GM19351 (cell line): ENCODE results near the gene CTNNA3.
"Not testable (repeated sequence)": the region's sequence is repeated elsewhere in the genome, so short reads cannot be mapped to it uniquely, and the experiment has no call there.

Source experiments
- ATAC-seq: cut with Tn5 transposase; IDR thresholded peaks from one replicate; pipeline ENCODE4 v1.9.1; 2021; ENCODE audit warnings: mild to moderate bottlenecking, moderate library complexity; ENCODE audit not compliant: unreplicated experiment

CTNNA3 gene

DNA sequence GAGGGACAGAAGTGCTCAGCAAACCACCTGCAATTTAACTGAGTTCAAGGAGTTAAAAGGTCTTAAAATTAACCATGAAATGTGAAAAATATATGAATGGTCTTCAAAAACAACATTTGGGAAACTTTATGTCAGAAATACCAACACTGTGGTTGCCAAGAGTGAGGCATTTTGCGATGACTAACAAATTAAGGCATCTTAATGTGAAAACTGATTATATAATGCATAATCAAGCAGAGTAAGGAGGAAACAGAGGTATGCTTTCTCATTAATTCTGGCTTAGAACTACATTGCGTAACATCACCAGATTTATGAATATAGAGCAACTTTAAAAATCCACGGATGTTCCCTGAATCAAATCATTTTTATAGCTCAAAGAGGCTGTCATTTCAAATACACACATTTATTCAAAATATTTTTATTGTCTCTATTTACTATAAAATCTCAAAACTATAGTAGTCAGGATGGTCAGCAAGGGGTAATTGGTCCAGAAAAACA is 434.6 kb downstream of the CTNNA3 start:
- no peak for ATAC-seq

DNA sequence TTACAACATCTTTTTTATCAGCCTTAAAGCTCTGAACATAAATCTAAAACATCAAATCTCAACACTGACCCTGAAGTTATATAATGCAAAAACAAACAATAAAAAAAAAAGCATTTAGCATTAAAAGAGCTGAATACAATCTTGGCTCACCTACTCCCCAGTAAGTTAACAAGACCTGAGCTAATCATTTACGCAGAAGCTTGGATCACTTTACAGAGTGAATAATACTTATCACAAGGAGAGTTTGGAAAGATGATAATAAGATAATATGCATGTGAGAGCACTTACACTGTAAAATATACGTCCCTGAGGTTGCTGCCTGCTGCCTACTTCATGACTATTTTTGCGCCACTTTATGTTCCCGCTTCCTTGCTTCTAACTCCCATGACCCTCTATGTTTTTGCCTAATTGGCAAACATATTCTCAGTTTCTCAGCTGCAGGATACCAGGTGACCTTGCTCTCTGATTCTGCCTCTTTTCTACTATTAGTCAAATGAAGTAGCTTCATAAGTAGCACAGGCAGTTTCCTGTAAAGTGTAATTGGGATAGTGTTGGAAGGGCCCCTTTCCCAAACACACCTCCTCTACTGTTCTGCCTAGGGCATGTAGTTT is 436.6 kb downstream of the CTNNA3 start:
- no peak for ATAC-seq

DNA sequence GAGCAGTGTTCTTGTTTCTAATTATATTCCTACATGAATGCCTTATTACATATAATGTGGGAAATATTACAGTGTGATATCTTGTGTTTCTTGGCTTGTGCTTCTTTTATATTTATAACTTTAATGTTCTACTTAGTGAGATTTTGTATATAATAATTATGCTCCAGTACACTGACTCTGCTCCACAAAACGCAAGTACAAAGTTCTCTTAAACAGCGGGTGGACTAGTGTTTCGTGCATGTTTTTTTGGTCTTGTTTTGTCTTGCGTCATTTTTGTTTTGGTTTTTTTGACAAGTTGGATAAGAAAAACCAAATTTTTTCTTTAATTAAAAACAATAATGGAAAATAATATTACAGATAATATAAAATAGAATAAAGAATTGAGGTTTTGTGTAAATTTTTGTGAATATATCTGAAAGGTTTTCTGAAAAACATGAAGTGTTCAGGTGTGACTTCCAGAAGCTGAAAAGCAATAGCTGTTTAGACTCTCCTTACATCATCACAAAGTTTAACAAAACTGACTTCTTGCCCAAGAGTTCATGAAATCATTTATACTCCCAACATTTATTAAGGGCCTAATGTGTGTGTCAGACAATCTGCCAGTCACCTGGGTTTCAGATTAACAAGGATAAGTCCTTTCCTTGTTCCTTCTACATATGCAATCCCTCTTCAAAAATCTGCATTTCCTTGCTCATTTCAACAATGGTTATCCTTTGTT is 438.4 kb downstream of the CTNNA3 start:
- no peak for ATAC-seq

DNA sequence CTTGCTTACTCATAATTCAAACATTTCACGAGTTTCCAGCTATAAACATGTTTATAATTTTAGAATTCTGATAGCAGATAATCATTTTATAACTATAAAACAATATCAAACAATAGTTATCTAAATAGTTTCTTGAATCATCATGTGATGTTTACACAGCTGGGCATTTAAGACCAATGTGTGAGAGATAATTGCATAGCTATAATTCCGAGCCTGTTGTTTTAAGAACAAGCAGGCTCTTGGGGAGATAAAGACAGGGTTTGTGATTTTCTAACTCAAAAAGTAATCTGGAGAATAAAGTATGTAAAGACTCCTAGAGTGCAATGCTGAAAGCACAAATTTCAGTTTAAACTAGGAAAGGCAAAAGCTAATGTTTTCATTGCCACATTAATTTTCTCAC is 439.0 kb downstream of the CTNNA3 start:
- ATAC-seq = no peak

DNA sequence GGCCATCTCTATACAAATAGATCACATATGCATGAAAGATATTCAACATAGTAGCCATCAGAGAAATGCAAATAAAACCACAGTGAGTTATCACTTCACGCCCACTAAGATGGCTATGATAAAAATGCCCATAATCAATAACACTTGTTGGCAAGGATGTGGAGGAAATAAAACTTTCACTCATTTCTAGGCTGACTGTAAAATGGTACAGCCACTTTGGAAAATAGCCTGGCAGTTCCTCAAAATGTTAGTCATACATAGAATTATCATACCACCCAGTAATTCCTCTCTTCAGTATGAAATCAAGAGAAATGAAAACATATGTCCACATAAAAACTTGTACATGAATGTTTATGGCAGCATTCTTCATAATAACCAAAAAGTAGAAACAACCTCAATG is 445.3 kb downstream of the CTNNA3 start:
- ATAC-seq = no peak

DNA sequence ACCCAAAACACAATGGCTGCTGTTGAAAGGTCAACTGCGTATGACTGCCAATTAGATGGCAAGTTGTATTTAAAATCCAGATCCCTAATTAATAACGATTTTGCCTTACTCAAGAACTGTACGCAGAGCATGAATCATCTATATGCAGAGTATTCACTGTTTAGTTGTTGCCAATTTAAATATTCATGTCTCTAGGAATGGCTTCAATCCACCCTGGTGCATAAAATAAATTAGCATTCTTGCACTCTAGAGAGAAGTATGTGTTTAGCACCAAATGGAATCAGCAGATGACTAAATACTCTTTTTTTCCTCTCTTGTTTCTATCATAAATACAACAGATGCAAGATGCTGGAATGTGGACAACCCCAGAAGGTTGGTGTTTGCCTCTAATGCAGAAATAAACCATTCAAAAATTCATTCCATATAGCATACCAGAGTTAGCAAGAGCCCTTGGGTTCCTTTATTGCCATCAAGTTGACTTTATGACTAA is 449.9 kb downstream of the CTNNA3 start:
- no peak for ATAC-seq

DNA sequence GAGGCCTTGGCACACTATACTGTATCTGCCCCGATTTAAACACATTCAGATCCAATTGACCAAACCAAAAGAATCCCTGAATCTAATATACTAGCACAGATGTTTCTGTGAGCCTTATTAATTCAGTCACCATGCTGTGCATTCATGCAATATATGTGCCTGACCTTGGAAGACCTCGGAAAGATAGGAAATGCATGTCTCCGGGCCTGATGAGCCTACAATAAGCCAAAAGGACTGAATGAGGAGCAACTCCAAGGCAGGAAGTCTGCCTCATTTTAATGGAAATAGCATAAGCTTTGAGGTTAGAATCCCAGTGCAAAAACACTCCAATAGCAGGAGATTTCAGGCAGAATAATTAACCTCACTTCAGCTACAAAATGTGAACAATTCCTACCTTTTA is 453.5 kb downstream of the CTNNA3 start:
- no peak for ATAC-seq

DNA sequence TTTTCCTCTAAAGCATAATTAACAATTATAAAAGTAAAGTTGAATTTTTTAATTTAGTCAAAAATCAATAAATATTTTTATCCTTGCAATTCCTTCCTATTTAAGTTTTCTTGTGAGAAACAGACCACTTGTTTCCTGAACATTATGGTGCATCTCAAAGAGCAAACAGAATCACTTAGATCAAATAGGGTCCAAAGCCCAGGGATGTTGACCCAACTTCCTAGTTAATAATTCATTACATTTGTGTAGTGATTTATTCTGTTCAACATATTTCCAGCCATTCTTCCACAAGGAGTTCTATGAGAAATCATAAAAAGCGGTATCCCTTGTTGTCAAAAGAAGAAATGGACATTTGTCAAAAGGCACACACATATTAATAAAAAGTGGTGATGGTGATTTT is 454.5 kb downstream of the CTNNA3 start:
- ATAC-seq = no peak

DNA sequence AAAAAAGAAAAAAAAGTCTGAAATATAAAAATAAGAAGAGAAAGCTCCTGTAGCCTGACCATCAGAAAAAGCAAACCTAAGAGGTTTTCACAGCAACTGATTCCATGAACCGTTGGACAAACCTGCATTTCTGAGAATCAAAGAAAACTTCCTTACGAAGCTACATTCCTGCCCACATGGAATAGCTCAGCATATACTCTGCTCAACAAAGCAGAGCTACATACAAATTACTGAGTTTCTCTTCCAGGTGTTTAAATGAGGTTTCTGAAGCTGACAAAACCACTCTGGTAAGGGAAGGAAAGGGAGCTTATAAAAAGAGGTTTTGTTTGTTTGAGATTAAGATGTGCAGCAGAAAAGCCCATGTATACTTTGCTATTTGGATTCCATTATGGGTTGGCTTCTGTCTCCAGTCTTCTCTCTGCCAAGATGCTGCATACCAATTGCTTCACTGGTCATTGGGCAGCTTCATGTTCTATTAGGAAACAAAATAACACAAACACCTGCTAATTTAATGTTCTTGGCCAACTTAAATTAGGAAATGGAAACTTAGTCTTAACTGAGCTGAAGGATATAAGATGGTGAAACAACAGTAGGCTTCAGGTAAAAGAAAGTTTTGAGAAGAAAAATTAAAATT is 456.0 kb downstream of the CTNNA3 start:
- no peak for ATAC-seq

DNA sequence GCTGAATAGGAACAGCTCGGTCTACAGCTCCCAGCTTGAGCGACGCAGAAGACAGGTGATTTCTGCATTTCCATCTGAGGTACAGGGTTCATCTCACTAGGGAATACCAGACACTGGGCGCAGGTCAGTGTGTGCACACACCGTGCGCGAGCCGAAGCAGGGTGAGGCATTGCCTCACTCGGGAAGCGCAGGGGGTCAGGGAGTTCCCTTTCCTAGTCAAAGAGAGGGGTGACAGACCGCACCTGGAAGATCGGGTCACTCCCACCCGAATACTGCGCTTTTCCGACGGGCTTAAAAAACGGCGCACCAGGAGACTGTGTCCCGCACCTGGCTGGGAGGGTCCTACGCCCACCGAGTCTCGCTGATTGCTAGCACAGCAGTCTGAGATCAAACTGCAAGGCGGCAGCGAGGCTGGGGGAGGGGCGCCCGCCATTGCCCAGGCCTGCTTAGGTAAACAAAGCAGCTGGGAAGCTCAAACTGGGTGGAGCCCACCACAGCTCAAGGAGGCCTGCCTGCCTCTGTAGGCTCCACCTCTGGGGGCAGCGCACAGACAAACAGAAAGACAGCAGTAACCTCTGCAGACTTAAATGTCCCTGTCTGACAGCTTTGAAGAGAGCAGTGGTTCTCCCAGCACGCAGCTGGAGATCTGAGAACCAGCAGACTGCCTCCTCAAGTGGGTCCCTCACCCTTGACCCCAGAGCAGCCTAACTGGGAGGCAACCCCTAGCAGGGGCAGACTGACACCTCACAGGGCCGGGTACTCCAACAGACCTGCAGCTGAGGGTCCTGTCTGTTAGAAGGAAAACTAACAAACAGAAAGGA is 465.1 kb downstream of the CTNNA3 start:
- ATAC-seq = not testable (repeated sequence)

DNA sequence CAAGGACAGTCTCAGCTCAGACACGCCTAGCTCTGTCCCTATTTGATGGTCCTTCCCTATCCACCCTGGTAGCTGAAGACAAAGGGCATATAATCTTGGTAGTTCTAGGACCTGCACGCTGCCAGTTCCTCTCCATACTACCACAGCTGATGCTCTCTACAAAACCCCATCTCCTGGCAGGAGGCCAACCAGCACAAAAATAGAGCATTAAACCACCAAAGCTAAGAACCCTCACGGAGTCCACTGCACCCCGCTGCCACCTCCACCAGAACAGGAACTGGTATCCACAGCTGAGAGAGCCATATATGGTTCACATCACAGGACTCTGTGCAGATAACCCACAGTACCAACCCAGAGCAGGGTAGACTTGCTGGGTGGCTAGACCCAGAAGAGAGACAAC is 470.8 kb downstream of the CTNNA3 start:
- no peak for ATAC-seq

DNA sequence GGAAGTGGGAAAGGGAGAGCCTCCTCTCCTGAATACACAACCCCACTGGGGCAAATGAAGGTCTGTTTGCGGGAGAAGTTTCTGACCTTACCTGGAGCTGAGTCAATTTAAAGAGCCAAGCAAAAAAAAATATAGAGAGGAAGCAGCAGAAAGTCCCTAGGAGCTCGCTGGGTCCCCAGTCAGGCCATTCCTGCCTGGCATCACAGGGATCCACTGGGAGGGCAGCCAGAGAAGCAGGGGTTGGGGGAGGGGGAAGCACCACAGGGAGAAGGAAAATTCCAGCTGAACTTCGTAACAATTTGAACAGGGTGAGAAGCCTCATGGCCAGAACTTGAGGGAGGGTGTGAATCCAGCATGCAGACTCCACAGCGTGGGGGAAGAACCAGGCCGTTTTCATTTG is 471.4 kb downstream of the CTNNA3 start:
- ATAC-seq = no peak

DNA sequence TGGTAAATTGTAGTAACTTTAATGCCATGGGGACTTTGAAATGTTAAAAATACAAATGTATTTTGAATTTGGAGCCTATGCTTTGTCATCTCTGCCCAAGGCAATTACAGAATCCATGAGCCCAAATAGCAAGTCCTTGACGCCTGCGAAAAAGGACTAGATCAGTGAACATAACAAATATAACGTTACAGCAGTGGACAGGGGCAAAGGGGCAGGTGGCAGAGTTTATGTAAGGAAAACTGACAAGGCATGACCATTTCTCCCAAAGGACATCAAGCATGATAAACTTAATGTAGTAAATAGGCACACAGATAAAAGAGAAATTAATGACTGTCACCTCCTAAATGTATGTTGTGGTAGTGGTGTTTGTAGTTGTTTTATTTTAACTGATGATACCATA is 473.1 kb downstream of the CTNNA3 start:
- no peak for ATAC-seq

DNA sequence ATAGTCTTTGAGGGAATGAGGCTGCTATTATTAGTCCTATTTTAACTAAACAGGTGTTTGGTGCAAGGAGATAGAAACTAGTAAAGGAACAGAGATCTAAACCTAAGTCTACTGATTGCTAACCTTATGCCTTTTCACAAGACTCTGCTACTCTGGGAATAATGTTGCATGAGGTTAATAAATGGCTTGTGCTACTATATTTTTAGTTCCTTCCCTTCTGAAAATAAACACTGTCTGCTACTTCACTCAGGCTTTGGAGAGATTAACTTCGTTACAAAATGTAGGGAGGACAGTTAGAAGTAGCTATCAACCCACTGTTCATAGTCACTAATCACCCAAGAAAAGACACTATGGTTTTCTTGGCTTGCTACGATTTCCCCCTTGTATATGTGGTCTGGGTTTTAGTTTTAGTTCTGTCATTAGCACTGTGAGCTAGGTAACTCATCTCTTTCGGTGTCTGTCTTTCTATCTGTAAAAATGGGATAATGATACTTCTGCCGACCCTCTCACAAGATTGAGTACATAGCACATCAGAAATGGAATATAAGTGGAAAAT is 474.0 kb downstream of the CTNNA3 start:
- no peak for ATAC-seq

DNA sequence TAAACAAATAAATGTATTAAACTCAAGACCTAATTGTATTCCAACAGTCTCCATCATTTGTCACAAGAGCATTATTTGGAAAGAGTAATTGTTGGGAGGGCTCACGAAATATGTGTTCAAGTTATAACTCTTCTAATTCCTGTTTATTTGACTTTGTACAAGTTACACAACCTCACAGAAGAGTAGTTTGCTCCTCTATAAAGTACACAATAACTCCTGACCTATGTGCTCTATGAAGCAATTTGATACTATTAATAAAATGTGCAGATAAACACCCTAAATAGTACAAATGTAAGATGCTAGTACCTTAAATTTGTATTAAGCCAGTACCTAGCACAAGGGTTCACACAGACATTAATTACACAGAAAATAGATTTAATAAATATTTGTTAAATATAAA is 484.3 kb downstream of the CTNNA3 start:
- no peak for ATAC-seq

DNA sequence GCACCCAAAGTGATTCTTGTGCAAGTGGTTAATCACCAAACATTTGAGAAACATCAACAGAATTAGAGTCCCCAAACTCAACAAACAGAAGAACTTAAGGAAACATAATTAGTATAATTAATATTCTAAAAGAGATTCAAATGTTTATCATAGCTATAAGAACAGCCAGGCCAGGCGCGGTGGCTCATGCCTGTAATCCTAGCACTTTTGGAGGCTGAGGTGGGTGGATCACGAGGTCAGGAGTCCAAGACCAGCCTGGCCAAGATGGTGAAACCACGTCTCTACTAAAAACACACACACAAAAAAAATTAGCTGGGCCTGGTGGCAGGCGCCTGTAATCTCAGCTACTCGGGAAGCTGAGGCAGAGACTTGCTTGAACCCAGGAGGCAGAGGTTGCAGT is 488.1 kb downstream of the CTNNA3 start:
- not testable (repeated sequence) for ATAC-seq

DNA sequence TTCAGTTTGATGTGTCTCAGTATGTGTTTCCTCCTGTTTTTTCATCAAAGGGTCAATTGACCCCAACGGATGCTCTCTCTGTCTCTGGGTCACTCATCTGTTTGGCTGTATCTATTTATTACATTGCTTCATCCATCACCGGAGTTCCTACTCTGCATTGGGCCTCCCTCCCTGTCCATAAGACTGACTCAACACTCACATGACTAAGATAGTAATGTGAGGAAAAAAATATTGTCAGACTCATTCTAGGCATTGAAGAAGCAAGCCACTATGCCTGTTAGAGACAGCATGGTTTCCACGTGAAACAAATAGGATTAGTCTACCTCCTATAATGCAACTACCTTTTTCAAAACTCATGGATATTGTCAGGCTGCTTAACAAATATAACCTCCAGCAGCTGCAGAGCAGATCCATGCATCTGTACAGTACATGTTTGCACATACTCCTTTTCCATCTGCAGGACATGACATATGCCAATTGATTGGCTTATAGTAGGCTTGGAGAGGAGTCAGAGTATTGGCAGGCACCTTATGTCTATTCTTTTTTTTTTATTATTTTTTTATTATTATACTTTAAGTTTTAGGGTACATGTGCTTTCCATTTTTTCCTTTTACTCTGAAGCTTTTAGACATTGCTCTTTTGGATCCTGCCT is 495.0 kb downstream of the CTNNA3 start:
- no peak for ATAC-seq

DNA sequence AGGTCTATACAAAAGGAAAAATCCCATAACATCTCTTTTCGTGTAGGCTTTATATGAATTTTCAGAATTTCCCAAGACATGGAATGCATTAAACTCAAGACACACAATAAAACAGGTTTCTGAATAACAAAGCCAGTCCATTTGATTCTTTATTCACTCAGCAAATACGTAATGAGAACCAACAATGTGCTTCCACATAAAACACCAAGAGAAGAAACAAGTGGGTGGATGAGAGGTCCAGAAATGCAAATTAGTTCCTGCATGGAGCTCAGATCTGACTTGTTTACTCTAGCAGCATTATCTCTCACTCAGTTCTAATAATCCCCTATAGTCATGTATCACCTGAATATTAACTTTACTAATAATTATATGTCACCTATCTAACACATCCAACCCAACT is 520.6 kb downstream of the CTNNA3 start:
- no peak for ATAC-seq

DNA sequence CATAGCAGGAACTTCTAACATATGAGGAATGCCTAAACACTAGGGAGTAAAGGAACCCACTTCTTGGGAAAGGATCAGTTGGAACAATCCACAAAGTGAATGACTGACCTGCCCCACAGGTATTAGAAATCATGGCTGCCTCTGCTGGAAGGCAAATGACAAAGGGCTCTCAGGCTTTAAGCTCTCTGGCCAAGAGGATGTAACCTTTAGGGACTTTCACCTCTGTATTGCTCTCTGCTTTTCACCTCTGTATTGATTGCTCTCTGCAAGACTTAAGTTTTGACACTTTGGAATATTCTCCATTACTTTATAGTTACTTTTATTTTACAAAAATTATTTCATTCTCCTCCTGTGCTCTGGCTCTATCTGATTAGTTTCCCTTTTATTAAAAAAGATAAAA is 522.2 kb downstream of the CTNNA3 start:
- ATAC-seq = no peak

DNA sequence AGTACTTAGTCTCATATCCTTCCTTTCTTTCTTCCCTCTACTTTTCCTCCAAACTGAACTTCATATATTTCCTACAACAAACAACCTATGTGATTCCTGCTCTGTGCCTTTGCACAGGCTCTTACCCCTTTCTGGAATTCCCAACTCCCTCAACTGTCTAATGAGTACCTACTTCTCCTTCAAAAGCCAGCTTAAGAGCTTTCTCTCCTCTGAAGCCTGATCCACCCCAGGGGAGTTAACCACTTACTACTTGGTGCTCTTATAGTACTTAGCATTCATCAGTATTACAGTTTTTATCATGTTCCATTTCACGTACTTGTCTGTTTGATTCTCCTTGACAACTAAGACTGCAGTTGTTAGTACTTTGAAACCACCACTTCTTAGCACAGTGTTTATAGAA is 524.0 kb downstream of the CTNNA3 start:
- no peak for ATAC-seq
